ENCODE data around the gene TSPAN15.

DNA sequence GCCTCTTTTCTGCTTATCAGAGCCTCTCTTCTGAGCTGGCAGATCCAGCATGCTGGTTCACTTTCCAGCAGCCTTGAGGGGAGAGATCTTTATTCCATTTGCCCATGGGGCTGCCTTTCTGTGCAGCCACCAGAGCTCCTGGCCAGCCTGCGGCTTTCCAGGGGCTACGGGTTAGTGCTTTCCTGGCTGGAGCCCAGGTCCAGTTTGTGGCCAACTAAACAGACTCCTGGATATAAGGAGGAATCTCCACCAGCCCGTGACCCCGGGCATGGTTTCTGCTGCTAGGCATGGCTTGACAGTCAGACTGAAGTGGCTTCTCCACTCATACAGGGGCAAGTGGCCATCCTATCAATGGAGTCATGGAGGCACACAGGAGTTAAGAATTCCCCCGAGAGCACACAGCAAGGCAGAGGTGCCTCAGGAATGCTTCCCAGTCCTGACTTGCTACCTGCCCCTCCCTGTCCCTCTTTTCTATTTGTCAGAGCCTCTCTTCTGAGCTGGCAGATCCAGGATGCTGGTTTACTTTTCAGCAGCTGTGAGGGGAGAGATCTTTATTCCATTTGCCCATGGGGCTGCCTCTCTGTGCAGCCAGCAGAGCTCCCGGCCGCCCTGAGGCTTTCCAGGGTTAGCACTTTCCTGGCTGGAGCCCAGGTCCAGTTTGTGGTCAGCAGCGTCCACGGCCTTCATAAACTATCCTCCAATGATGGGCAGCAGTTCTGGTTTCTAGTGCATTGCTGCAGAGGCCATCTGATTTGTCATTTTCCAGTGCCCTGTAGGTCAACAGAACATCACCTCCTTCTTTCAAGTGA, 35.9 kb downstream of the TSPAN15 start:
- TF ChIP-seq CTCF (IDR thresholded peaks at IDR 0.05; ENCODE audit: low read length) (no peak), EZH2 (IDR thresholded peaks at IDR 0.05; ENCODE audit: borderline replicate concordance, low read length) (no peak)
